ENCODE measurements around the gene GGCX.
"Not testable (repeated sequence)": the region's sequence is repeated elsewhere in the genome, so short reads cannot be mapped to it uniquely, and the experiment has no call there.

Gene GGCX

DNA sequence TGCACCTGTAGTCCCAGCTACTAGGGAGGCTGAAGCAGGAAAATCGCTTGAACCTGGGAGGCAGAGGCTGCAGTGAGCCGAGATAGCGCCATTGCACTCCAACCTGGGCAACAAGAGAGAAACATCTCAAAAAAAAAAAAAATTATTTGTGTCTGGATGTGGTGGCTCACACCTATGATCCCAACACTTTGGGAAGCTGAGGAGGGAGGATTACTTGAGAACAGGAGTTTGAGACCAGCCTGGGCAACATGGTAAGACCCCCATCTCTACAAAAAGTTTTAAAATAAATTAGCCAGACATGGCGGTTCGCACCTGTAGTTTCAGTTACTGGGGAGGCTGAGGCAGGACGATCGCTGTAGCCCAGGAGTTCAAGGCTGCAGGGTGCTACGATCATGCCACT is 14.4 kb upstream of the GGCX start:
- no peak for DNase-seq (ENCODE audit: low spot score)

DNA sequence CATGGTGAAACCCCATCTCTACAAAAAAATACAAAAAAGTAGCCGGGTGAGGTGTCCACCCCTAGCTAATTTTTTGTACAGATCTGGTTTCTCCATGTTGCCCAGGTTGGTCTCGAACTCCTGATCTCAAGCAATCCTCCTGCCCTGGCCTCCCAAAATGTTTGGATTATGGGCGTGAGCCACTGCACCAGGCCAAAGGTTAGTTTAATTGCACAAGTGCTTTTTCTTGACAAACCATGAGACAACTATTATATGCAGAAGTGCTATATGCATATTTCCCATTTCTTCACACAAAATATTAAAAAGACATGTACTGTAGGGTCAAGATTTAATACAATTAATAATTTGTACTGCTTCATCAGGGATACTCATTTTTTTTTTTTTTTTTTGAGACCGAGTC is 5.0 kb upstream of the GGCX start:
- DNase-seq (ENCODE audit: low spot score) = no peak

DNA sequence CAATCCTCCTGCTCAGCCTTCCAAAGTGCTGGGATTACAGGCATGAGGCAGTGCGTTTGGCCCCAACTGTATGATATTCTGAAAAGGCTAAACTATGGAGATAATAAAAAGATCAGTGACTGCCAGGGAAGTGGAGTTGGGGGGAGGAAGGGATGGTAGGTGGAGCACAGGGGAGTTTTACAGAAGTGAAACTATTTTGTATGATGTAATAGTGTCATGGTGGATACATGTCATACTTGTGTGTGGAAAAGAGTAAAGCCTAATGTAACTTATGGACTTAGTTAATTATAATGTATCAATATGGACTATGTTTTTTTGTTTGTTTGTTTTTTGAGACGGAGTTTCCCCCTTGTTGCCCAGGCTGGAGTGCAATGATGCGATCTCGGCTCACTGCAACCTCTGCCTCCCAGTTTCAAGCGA is 2.9 kb upstream of the GGCX start:
- DNase-seq (ENCODE audit: low spot score) = no peak

DNA sequence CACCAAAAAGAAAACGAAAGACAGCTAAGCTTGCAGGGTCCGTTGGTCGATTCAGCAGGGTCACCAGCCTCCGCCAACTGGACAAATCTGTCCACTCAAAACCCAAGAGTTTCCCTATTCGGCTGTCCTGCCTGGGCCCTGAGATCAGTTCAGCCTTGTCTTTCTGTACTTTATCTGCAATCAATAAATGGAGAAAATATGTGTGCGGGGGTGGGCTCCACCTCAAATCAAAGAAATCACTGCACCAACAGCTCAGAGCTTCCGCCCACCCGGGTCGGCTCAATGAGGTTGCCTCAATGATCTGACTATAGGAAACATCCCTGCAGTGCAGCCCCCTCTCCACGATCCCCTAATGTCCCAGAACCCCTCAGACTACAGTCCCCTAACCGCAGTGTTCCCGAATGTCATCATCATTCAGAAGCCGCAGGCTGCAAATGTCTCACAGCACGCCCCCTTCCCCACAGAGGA is 447 bp downstream of the GGCX start:
- DNase-seq (ENCODE audit: low spot score) = no peak

DNA sequence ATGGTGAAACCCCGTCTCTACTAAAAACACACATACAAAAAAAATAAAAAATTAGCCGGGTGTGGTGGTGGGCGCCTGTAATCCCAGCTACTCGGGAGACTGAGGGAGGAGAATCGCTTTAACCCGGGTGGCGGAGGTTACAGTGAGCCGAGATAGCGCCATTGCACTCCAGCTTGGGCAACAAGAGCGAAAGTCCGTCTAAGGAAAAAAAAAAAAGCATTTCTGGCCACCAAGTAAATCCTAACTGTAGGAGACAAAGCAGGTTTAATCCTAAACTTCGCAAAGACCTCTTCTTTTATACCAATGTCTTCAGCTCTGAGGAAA is 928 bp downstream of the GGCX start:
- DNase-seq (ENCODE audit: low spot score) = not testable (repeated sequence)

DNA sequence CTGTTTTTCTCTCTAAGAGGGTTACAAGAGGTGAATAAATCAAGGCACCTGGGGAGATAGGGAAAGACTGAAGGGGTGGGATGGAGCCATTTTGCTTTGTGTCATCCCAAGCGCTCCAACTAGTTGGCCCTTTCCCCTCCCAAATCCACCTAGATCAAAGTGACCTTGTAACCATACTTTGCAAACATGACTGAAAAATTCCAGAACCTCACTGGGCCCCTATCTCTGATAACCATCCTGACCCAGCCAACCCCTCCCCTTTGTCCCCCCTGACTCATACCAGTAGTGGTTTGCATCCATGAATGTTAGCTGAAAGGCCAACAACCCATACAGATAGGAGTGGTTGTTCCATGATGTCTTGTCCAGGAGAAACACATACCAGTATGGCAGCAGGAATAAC is 3.1 kb downstream of the GGCX start:
- no peak for DNase-seq (ENCODE audit: low spot score)

DNA sequence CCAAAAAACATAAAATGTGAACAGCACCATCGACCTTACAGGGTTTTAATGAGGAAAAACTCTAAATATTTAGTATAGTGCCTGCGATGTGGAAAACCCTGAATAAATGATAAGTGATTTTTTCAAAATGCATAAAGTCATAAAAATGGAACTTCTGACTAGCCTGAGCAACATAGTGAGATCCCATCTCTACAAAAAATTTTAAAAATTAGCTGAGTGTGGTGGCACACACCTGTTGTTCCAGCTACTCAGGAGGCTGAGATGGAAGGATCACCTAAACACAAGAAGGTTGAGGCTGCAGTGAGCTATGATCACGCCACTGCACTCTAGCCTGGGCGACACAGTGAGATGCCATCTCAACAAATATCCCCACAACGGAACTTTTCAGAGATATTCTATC is 4.2 kb downstream of the GGCX start:
- DNase-seq (ENCODE audit: low spot score) = no peak

DNA sequence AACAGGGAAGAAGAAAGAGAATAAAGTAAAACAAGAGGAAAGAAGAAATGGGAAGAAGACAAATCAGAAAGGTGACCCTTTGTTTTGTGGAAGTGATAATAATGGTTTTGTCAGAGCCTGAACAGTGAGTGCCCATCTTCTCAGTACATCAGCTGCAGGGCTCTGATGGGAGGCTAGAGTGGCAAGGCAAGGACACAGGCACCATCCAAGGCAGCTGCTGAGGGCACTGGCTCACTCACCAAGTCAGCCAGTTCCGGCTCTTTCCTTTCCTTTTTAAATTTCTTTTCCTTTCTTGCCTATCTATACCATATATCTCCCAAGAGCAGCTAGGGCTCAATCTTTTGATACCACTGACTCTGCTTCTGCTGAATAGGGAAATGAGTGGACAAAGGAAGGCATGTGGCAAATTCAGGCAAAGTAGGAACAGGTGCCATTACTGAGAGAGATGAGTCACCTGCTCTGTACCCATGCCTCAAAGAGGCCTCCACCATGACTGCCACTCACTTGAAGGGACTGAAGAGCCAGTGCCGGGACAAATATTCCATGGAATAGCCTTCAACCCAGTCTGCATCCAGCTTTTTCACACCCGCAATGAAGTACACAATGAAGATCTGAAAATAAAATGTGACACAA is 6.2 kb downstream of the GGCX start:
- DNase-seq (ENCODE audit: low spot score) = no peak

DNA sequence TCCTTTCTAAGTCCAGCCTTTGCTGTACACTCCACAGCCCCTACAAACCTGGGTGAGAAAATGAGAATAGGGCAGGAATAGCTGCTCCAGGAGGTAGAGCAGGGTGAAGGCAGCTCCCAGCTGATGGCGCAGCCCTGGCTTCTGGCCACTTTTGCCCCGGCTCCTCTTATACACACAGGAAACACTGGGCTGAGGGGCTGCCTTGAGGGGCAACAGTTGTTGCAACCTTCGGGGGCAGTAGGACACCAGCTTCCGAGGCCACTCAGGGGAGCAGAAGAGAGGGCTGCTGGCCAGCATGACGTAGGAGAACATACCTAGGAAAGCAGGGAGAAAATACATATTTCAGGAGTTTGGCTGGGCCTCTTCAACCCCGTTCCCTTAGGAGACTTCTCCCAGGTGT is 8.1 kb downstream of the GGCX start:
- DNase-seq (ENCODE audit: low spot score) = no peak

DNA sequence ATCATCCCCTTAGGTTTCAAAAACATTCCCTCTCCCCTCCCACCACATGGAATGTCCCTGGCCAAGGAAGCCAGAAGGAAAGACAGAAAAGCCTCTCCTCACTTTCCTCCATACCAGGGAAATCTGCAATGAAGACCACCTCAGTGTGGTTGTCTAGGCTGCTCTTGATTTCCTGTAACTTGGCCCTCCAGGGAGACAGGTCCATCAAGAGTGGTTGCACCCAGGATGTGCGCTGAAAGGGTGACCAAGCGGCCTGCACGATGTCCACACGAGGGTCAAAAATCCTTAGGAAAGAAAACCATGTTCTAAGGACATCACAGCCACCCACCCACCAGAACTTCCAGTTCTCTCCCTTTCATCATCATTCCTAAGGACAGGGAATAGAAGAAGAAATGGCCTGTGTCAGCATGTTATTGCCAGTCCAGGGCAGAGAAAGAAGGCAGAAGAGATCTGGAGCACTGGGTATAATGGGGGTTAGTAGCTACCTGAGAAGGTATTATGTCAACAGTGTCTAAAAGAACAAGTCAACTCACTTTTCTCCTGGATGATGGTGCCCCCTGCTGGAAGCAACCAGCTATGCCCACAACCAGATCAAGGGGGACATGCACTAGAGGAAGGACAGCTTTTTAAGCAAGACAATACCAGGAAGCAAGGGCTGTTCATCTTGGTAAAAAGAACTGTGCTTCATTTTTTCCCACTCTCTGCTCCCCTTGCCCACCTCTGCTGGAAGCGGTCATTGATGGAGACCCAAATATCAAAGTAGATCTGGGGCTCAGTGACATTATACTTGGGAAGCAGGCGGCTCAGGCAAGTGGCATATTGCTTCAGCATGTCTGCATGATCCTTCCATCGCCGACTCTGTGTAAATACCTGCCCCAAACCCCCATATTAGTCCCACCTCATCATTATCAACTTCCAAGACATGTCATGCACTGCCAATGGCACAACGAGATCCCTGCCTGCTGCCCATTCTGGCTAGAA is 9.3 kb downstream of the GGCX start:
- peak; percentile 78 for DNase-seq (ENCODE audit: low spot score)

DNA sequence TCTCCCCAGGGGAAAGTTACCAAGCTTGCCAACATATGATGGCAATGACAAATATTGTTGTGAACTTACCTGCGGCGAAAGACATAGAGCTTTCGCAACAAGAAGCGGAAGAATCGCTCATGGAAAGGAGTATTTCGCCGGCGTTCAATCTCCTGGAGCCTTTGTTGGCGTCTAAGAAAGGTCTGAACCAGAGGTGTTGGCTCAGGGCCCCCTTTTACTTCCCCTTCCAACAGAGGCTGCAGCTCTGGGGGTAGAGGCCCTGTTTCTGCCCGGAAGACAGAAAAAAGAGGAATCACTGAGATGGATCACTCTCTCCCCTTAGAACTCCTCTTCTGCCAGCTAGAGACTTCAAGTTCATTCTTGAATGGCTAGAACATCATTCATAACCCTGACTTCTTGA is 10.8 kb downstream of the GGCX start:
- DNase-seq (ENCODE audit: low spot score) = no peak

DNA sequence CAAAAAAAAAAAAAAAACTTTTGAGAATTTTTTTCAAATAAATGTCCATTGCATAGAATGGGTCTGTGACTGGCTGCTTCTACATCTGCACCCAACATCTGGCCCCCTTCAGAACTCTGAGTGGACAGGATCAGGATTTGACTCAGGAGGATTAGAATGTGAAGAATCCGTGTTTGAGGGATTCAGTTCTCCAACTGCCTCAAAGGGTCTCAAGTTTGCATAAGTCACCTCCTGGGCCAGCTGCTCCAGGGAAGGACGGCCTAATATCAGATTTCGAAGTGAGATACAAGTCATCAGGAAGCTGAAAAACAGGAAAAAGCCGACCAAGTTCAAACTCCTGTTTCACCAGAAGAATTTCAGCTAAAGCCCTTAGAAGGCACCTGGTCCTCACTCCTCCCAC is 11.5 kb downstream of the GGCX start:
- DNase-seq (ENCODE audit: low spot score) = no peak

DNA sequence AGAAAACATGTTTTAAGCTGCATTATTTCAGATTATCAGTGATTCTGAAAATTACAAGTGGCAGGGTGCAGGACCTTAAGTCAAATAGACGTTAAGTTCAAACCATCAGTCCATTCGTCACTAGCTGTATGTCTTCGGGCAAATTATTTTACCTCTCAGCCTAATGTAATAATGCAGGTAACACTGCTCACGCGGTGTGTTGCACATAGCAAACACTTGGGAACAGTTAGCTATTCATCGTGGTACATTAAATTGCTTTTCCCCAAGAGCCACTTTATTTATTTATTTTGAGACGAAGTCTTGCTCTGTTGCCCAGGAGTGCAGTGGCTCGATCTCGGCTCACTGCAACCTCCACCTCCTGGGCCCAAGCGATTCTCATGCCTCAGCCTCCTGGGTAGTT is 12.2 kb downstream of the GGCX start:
- no peak for DNase-seq (ENCODE audit: low spot score)

DNA sequence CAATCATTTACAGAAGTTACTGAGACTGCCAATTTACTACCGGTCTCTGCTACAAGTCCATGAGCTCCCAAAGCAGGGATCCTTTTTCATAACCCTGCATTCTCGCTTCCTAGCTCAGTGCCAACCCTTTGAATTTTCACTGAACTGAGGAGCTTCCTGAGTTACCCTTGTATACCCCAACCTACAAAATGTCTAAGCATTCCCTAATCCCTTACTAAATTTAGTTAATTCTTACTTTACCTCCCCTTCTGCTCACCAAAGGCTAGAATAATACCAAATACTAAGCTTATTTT is 12.7 kb downstream of the GGCX start:
- DNase-seq (ENCODE audit: low spot score) = no peak

DNA sequence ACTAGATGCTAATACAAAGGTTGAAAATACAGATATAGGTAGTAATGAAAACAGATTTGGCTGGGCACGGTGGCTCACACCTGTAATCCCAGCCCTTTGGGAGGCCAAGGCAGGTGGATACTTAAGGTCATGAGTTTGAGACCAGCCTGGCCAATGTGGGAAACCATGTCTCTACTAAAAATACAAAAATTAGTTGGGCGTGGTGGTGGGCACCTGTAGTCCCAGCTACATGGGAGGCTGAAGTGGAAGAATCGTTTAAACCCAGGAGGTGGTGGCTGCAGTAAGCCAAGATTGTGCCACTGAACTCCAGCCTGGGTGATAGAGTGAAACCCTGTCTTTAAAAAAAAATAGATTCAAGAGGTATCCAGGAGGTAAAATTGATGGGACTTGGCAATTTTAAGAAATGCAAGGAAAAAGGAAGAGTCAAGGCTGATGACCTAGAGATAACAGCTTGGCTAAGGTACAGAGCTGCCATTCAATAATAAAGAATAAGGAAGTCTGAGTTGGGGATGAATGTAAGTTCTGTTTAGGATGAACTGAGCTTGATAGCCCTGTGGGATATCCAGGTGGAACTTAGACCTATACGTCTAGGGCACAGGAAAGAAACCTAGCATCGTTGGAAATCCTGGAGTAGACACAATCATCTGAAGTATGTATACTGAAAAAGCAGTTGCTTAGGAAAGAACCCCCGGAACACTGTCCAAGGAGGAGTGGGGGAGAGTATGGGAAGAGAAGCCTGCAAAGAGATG is 13.3 kb downstream of the GGCX start:
- no peak for DNase-seq (ENCODE audit: low spot score)

DNA sequence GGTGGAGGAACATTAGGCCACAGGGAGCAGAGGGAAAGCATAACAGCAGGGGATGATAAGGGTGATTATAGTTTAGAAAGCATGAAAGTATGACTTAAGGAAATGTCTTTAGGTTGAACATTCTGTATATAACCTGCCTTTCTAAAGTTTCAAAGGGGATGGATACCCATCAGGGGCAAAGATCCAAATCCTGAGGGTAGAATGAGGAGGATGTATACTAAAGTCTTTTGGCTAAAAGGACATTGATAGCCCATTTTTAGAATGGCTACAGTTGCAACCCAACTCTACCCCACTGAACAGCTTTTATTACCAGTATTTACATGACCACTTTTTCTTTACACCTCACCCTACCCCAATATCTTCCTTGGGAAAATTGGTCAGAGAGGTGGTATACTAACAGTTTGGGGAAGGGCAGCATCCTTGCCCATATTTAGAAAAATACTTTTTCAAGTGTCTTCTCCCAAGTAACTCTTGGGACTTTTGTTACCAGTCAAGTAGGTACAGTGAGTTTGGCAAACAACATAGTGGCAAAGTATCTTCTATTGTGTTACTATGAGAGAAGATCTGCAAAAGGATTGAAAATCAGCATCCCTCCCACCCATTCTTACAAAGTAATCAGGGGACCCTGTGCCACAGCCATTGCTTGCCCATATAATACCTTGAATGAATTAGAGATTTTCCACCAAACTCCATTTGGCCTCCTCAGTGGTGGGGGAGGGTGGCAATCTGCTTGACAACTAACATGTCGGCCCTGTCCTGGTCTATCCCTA is 14.0 kb downstream of the GGCX start:
- DNase-seq (ENCODE audit: low spot score) = no peak

DNA sequence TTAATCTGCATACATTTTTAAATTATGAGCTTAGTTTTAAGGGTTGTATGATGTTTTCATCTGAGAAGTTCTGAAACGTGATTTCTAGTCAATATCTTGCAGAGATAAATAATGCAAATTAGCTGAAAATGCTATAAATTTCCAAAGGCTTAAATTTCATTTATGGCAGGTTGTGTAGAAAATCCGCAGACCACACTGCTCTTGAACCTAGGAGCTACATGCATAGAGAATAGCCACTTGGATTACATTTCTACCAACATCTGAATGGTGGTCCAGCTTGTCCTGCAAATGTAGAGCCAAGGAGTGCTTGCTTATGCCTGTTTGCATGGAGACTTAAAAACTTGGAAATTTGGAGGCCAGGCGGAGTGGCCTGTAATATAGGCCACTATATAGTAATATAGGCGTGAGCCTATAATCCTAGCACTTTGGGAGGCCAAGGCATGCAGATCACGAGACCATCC is 15.5 kb downstream of the GGCX start:
- DNase-seq (ENCODE audit: low spot score) = no peak

DNA sequence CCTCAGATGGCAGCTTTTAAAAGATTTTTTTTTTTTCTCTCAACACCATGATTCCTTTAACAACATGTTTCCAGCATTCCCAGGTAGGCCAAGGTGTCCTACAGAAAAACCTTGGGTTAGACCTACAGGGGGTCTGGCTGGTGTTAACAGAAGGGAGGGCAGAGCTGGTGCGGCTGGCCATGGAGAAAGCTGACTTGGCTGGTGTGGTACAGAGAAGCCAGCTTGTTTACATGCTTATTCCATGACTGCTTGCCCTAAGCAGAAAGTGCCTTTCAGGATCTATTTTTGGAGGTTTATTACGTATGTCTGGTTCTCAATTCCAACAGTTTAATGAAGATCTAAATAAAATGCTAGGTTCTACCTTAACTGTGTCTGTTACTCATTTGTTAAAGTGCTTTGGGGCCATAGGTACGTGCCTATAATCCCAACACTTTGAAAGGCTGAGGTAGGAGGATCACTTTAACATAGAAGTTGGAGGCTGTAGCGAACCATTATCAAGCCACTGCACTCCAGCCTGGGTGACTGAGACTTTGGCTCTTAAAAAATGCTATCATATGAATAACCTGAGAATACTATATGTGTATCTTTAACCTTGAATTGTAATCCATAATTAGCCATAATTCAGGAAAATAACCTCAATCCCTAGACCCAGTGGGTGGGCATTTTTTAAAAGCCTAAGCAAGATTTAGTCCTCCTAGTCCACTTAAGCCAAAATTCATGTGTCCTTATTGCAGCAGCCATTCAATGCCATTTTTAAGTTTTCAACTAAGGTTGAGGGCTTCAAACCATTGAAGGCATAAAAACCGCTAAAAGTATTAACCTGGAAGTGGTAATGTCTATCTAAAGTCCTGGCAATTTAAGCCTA is 16.1 kb downstream of the GGCX start:
- DNase-seq (ENCODE audit: low spot score) = not testable (repeated sequence)

DNA sequence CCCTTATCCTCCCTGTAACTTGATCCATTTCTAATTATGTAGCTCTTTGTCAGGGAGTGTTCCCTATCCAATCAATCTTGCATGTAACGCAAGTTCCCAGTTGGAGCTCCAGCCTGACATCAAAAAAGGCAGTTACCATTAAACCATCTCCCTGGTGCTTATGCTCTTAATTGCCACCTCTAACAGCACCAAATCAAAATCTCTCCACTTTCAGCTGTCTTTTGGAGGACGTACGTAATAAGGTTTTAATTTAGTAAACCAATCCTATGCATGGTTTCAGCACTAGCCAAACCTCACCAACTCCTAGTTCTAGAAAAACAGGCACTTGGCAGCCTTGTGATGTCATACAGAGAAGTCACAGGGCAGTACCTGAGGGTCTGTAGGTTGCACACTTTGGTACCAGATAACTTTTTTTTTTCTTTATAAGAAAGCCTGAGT is 17.0 kb downstream of the GGCX start:
- not testable (repeated sequence) for DNase-seq (ENCODE audit: low spot score)

DNA sequence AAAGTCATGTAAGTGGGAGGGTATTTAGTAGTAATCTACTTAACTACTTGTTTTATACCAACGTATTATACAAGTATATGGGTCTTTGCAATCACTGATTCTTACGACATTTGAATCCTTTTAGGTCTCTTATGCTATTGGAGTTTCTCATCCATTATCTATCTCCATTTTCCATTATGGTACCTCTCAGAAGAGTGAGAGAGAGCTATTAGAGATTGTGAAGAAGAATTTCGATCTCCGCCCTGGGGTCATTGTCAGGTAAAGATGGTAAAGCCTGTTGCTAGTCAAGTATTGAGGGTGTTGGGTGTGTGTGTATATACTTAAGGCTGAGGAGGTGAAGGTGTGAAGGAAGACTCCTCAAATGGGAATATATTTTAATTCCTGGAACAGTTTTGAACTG is 18.5 kb downstream of the GGCX start:
- DNase-seq (ENCODE audit: low spot score) = no peak

Measured in putamen (tissue), 1 donor.